Measurements from ENCODE around the gene CFAP43. TPM values are rescaled to one million over a fixed set of nuclear protein-coding genes. Genes with fewer than 3 reads are reported as not detected.

Gene CFAP43
- total and polyA plus RNA-seq, 2 donors (not counting 1 experiment from before 2014, with no cell fraction given), result 0.12 TPM; not detected in 1

- H2AFZ ChIP-seq (ENCODE audit: insufficient read depth, low read depth, low read length, poor library complexity, severe bottlenecking), result no peak overlapping the region
- peaks cover 0 to 23% (median 14%) of the 10 kb centered on the region in 4 experiments for H3K27me3 ChIP-seq (replicated peaks in 1 of 4; ENCODE audit: control extremely low read depth in 1 of 4, control insufficient read depth in 3 of 4, insufficient read depth in 4 of 4, low read length in 3 of 4)
- DNase-seq (no peak), ATAC-seq (ENCODE audit: low read depth) (no peak)
- peaks cover 15 to 16% of the 10 kb centered on the region in 2 donors for H3K4me1 ChIP-seq (ENCODE audit: control insufficient read depth in 2 of 2, insufficient read depth in 2 of 2, low read length in 2 of 2)
- ChIA-PET CTCF (interaction anchor here (0.5 to 5.0 kb wide), 28 partner anchors 7 to 501 kb away, joined by 3 to 64 read pairs (median 4); partner anchors contain the start of genes CFAP58, GSTO1 and ITPRIP), POLR2A (no interaction called here)
- no peak overlapping the region for H3K9ac ChIP-seq (ENCODE audit: low read length)
- no peaks in the 10 kb centered on the region for H3K79me2 ChIP-seq (ENCODE audit: control insufficient read depth, insufficient read depth, low read length)
- H3K9me3 ChIP-seq (ENCODE audit: control extremely low read depth in 1 of 3, control insufficient read depth in 2 of 3, insufficient read depth in 1 of 3, low read length in 2 of 3), result peaks cover 0 to 5% (median 0%) of the 10 kb centered on the region in 3 donors
- 90% methylated on average over 4 of the region's 4 CpGs for WGBS (ENCODE audit: insufficient coverage)
- no peaks in the 10 kb centered on the region for H3K36me3 ChIP-seq (replicated peaks in 1 of 2; ENCODE audit: control extremely low read depth in 1 of 2, control insufficient read depth in 1 of 2, extremely low read depth in 1 of 2, insufficient read depth in 2 of 2, low read length in 1 of 2)
- no peak for TF ChIP-seq EZH2 (IDR thresholded peaks at IDR 0.05; ENCODE audit: borderline replicate concordance, insufficient read depth, low read depth, low read length, poor library complexity, severe bottlenecking)
- no peak for TF ChIP-seq CTCF (IDR thresholded peaks at IDR 0.05)
- peak overlapping the region; percentile 66 for H3K4me2 ChIP-seq (replicated peaks; ENCODE audit: low read depth, low read length, poor library complexity, severe bottlenecking)
- no peak overlapping the region for H3K27ac Mint-ChIP-seq
- no peak overlapping the region for H3K4me3 ChIP-seq (ENCODE audit: control extremely low read depth in 1 of 5, extremely low read depth in 1 of 5, insufficient read depth in 1 of 5, low read depth in 2 of 5, low read length in 4 of 5)
- no peak overlapping the region for H3K27ac ChIP-seq (ENCODE audit: low read length in 2 of 2)
- no peaks in the 10 kb centered on the region for H3K9me3 Mint-ChIP-seq (ENCODE audit: insufficient read depth)
- peaks cover 8% of the 10 kb centered on the region for H3K4me1 Mint-ChIP-seq
- H3K4me3 Mint-ChIP-seq, result no peak overlapping the region
- H3K27me3 Mint-ChIP-seq, result peaks cover 23% of the 10 kb centered on the region
- intact Hi-C loops (cut with micrococcal nuclease), result no loop called here
- H4K20me1 ChIP-seq (ENCODE audit: control insufficient read depth, insufficient read depth, low read length, poor library complexity, severe bottlenecking), result no peaks in the 10 kb centered on the region
These were observed 41.9 kb upstream of the CFAP43 start for GRCh38 chr10:104273899-104274575.

GRCh38 chr10:104273286-104273685, 41.1 kb upstream of the CFAP43 start:
- no peak overlapping the region for H3K4me3 ChIP-seq (ENCODE audit: control extremely low read depth in 1 of 5, extremely low read depth in 1 of 5, insufficient read depth in 1 of 5, low read depth in 2 of 5, low read length in 4 of 5)
- H3K9me3 ChIP-seq (ENCODE audit: control extremely low read depth in 1 of 3, control insufficient read depth in 2 of 3, insufficient read depth in 1 of 3, low read length in 2 of 3), result peaks cover 0 to 5% (median 0%) of the 10 kb centered on the region in 3 donors
- peaks cover 16 to 18% of the 10 kb centered on the region in 2 donors for H3K4me1 ChIP-seq (ENCODE audit: control insufficient read depth in 2 of 2, insufficient read depth in 2 of 2, low read length in 2 of 2)
- WGBS (ENCODE audit: insufficient coverage), result no CpG with 5 or more reads among the region's 1 CpG
- Mint-ChIP-seq H3K4me1 (peaks cover 13% of the 10 kb centered on the region), H3K9me3 (ENCODE audit: insufficient read depth) (no peaks in the 10 kb centered on the region), H3K4me3 (no peak overlapping the region), H3K27ac (no peak overlapping the region), H3K27me3 (peaks cover 17% of the 10 kb centered on the region)
- DNase-seq, result no peak
- no peak overlapping the region for H3K4me2 ChIP-seq (replicated peaks; ENCODE audit: low read depth, low read length, poor library complexity, severe bottlenecking)
- no peak overlapping the region for H3K9ac ChIP-seq (ENCODE audit: low read length)
- POLR2A ChIA-PET, result no interaction called here
- H2AFZ ChIP-seq (ENCODE audit: insufficient read depth, low read depth, low read length, poor library complexity, severe bottlenecking), result no peak overlapping the region
- no peaks in the 10 kb centered on the region for H3K36me3 ChIP-seq (replicated peaks in 1 of 2; ENCODE audit: control extremely low read depth in 1 of 2, control insufficient read depth in 1 of 2, extremely low read depth in 1 of 2, insufficient read depth in 2 of 2, low read length in 1 of 2)
- no peak for TF ChIP-seq EZH2 (IDR thresholded peaks at IDR 0.05; ENCODE audit: borderline replicate concordance, insufficient read depth, low read depth, low read length, poor library complexity, severe bottlenecking)
- no peaks in the 10 kb centered on the region for H4K20me1 ChIP-seq (ENCODE audit: control insufficient read depth, insufficient read depth, low read length, poor library complexity, severe bottlenecking)
- intact Hi-C loops (cut with micrococcal nuclease), result no loop called here
- CTCF ChIA-PET, result interaction anchor here (0.9 to 5.0 kb wide), 12 partner anchors 10 to 385 kb away, joined by 3 to 64 read pairs (median 13); partner anchors contain the start of genes CFAP58 and GSTO1
- peaks cover 0 to 23% (median 14%) of the 10 kb centered on the region in 4 experiments for H3K27me3 ChIP-seq (replicated peaks in 1 of 4; ENCODE audit: control extremely low read depth in 1 of 4, control insufficient read depth in 3 of 4, insufficient read depth in 4 of 4, low read length in 3 of 4)
- no peak overlapping the region for H3K27ac ChIP-seq (ENCODE audit: low read length in 2 of 2)
- peaks cover 4% of the 10 kb centered on the region for H3K79me2 ChIP-seq (ENCODE audit: control insufficient read depth, insufficient read depth, low read length)
- ATAC-seq (ENCODE audit: low read depth), result no peak
